Mucosa of descending colon (tissue), 3 donors: ENCODE data around the gene EHHADH. TPM values are rescaled to one million over a fixed set of nuclear protein-coding genes. Genes with fewer than 3 reads are reported as not detected.

ENCODE experiments used
- ATAC-seq: fragments of 200-7000 bp; cut with Tn5 transposase; one replicate; pipeline ENCODE4 v1.9.1; 2020; ENCODE audit warnings: mild to moderate bottlenecking, moderate library complexity
- DNase-seq, 3 donors: peaks; one replicate each; pipeline ENCODE4 v3.0.0-alpha.2; 2020
- H3K36me3 ChIP-seq: fragments of 200-600 bp; one replicate; pipeline ENCODE4 v1.8.0; 2021; ENCODE audit warnings: low read depth, mild to moderate bottlenecking
- H3K4me1 ChIP-seq: fragments of 200-600 bp; one replicate; pipeline ENCODE4 v1.8.0; 2021; ENCODE audit warnings: low read depth, mild to moderate bottlenecking
- H3K4me3 ChIP-seq: fragments of 200-600 bp; one replicate; pipeline ENCODE4 v1.8.0; 2021; ENCODE audit warnings: mild to moderate bottlenecking
- H3K9me3 ChIP-seq: fragments of 200-600 bp; one replicate; pipeline ENCODE4 v1.8.0; 2021; ENCODE audit warnings: mild to moderate bottlenecking
- CTCF ChIP-seq: fragments of 200-600 bp; IDR thresholded peaks from one replicate; pipeline ENCODE4 v1.8.0; 2022; ENCODE audit warnings: antibody characterized with exemption, mild to moderate bottlenecking
- intact Hi-C, 2 donors: fragments of 100-400 bp; cut with DNase I in 1 of 2; cut with micrococcal nuclease in 1 of 2; formaldehyde crosslinking; loops; one replicate each; pipeline versions ENCODE4 v1.11.0 to v1.11.1; 2022; cut with DNase I, micrococcal nuclease
- total RNA-seq, 3 donors: library from RNA; stranded (reverse); fragmentation: NEBNext Ultra II Directional in 2 of 3; extraction: Animal tissue kit (Norgen Biotek cat#: 25700) in 2 of 3; gene quantifications; one replicate each; pipeline versions ENCODE4 v1.2.1 to v1.2.4, GENCODE V29; 2021 to 2023
- donor health status: DM: no; HTN: no; CAD: no; lungs with moderate emphysema.
- donor health status: DM: no; HTN: no; CAD: no.
- donor health status: DM: no; HTN: yes; CAD: no.

EHHADH gene
- total RNA-seq, 3 donors from 2014 or later: 18.3 to 33.2 (median 29.0) TPM

DNA sequence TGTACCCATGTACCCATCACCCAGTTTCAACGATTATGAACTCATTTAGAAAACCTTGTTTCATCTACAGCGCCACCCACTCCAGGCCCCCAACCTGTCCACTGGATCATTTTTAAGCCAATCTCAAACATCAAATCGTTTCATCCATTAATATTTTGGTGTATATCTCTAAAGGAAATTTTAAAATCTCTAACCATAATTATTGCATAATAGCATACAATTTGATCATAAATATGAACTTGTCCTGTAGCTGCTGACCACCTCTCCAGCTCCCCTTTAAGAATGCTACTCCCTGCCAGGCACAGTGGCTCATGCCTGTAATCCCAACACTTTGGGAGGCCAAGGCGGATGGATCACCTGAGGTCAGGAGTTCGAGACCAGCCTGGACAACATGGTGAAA is 98.2 kb downstream of the EHHADH start:
- DNase-seq (no peak), ATAC-seq (no peak)
- no peak for TF ChIP-seq CTCF
- Histone ChIP-seq H3K9me3 (no peaks in the 10 kb centered on the region), H3K4me1 (no peaks in the 10 kb centered on the region), H3K4me3 (no peak overlapping the region), H3K36me3 (no peaks in the 10 kb centered on the region)
- intact Hi-C loops: no loop called here

- DNase-seq (no peak), ATAC-seq (no peak)
- H3K36me3 ChIP-seq: no peaks in the 10 kb centered on the region
- H3K4me3 ChIP-seq: no peak overlapping the region
- no peaks in the 10 kb centered on the region for H3K9me3 ChIP-seq
- intact Hi-C loops: no loop called here
- no peaks in the 10 kb centered on the region for H3K4me1 ChIP-seq
- no peak for TF ChIP-seq CTCF
These were observed 99.8 kb downstream of the EHHADH start for GRCh38 chr3:185153861-185154629.

- Histone ChIP-seq H3K4me3 (peak overlapping the region; percentile 45), H3K36me3 (no peaks in the 10 kb centered on the region), H3K4me1 (no peaks in the 10 kb centered on the region), H3K9me3 (no peaks in the 10 kb centered on the region)
- no peak for TF ChIP-seq CTCF
- ATAC-seq: peak; percentile 49
- DNase-seq: peak; percentile 34 to 69 (median 64)
- intact Hi-C loops: no loop called here
These were observed 100.6 kb downstream of the EHHADH start for GRCh38 chr3:185153171-185153771.

- Histone ChIP-seq H3K36me3 (no peaks in the 10 kb centered on the region), H3K4me3 (peak within 1 kb of the TSS; percentile 45), H3K9me3 (no peaks in the 10 kb centered on the region), H3K4me1 (no peaks in the 10 kb centered on the region)
- DNase-seq (peak; percentile 60 to 83 (median 66)), ATAC-seq (peak; percentile 92)
- intact Hi-C loops: no loop called here
- TF ChIP-seq CTCF: no peak
These were observed 101.3 kb downstream of the EHHADH start, which contains the start of gene C3orf70 for GRCh38 chr3:185152410-185153170. Gene C3orf70, minus strand, starts transcription at chr3:185153060. Its CDS starts 237 bp downstream, at chr3:185152823.

DNA sequence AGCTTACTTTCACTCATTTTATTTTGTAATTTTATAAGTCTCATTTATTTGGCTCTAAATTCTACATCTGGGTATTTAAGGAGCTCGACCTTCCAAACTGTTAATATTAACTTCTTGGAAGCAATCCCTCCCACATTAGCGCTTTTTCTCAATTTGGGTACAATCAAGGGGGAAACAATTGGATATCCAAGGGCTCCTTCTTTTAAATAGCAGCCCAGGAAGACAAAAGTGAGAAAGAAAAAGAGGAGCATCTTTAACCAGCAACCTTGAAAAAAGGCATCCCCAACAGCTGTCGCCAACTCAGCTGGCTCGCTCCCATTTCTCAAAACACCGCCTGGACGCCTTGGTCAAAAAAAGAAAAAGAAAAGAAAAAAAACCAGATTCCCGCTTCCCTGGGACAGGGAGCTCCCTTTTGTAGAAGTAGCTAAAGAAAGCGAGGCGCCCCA is 101.9 kb downstream of the EHHADH start:
- TF ChIP-seq CTCF: no peak
- Histone ChIP-seq H3K36me3 (no peaks in the 10 kb centered on the region), H3K4me1 (no peaks in the 10 kb centered on the region), H3K4me3 (peak overlapping the region; percentile 45), H3K9me3 (no peaks in the 10 kb centered on the region)
- no peak for ATAC-seq
- intact Hi-C loops: no loop called here
- DNase-seq: no peak
